GM21723 (cell line): Measurements from ENCODE around the gene WDHD1.
"Not testable (repeated sequence)": the region's sequence is repeated elsewhere in the genome, so short reads cannot be mapped to it uniquely, and the experiment has no call there.

Experiments used
- ATAC-seq: cut with Tn5 transposase; IDR thresholded peaks from one replicate; pipeline ENCODE4 v1.9.1; 2021; ENCODE audit warnings: mild to moderate bottlenecking, moderate library complexity; ENCODE audit not compliant: unreplicated experiment

WDHD1 gene

DNA sequence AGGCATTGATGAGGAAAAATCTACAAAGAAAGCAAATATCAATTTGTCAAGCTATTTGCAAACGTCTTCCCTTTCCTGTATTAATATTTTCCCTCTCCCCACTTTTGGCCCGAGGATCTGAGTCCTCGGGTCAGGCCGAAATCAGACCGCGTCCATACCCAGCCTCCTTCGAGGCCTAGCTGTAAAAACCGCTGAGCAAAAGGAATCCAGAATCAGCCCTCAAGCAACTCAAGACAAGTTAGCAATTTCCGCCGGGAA is 24.2 kb upstream of the WDHD1 start:
- peak; percentile 33 for ATAC-seq

- no peak for ATAC-seq
These were observed 22.1 kb upstream of the WDHD1 start for GRCh38 chr14:55048900-55049436.

DNA sequence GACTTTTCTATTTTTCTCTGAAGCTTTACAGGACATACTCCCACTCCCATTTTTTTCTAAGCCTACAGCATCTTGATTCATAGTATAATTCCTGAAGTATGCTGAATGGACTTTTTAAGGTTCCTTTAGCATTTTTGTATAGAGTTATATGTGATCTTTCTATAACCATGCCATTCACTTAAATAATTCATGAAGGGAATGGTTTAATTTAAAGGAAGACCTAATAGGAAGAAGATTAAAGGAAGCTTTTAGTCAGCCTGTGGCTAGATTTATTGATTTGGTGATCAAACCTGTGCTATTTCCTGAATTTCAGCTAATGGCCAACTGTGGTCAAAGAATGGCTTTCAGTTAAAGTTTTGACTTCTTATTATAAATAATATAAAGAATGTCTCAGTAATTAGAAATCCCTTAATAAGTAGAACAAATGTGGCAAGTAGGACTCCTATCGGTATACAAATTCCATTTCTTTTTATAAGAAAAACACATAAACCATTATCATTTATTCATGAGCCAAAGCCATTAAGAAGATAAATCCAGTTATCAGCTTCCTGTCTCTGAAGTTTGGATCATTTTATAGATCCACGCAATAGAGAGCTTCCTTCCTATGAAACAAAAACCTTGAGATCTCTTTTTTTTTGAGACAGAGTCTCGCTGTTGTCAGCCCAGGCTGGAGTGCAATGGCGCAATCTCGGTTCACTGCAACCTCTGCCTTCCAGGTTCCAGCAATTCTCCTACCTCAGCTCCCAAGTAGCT is 20.6 kb upstream of the WDHD1 start:
- ATAC-seq: no peak

DNA sequence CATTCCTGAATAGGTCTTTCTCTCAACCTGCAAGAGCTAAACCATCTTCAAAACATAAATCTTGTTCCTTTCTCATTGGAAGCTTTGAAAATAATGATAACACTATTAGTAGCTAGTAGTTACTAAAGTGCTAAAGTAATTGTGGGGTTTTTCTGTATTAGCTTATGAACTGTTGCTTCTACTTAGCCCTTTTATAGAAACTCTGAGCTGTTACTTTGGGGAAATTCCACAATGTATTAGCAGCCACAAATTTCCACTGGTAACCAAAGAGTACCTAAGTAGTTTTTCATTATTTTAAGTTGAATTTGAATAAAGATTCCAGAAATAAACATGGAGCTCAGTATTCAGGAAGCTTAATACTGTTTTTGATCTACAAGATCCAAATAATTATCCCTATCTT is 18.2 kb upstream of the WDHD1 start:
- ATAC-seq: no peak

DNA sequence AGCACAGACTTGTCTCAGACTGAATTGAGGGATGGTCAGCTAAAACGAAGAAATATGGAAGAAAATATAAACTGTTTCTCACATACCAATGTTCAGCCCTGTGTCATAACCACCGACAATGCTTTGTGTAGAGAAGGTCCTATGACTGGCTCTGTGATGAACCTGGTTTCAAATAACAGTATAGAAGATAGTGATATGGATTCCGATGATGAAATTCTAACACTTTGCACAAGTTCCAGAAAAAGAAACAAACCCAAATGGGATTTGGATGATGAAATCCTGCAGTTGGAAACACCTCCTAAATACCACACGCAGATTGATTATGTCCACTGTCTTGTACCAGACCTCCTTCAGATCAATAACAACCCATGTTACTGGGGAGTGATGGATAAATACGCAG is 16.6 kb upstream of the WDHD1 start:
- ATAC-seq: no peak

- no peak for ATAC-seq
These were observed 11.8 kb upstream of the WDHD1 start for GRCh38 chr14:55038708-55039107.

DNA sequence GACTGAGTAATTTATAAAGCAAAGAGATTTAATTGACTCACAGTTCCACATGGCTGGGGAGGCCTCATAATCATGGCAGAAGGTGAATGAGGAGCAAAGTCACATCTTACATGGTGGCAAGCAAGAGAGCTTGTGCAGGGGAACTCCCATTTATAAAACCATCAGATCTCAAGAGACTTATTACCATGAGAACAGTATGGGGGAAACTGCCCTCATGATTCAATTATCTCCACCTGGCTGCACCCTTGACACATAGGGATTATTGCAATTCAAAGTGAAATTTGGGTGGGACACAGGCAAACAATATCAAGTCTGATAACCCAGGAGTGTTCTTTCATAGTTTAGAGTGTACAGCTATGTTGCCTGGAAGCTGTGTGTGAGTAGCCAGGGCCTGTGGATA is 11.1 kb upstream of the WDHD1 start:
- ATAC-seq: not testable (repeated sequence)

DNA sequence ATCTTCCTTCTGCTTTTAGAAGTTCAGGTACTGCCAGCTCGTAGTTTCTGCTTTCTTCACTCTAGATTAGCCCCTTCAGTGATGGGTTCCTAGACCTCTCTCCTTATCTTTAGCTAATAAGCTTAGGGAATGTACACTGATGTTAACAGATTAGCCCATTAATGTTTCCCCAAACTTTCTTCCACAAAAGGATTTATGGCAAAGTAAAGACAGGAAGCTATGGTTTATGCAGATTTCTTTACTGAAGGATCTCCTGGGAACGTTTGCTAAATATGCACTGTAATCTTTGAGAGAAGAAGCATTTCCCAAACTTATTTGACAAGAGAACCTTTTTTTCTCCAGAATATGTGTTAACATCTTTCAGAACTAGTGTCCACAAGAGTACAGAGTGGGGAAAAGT is 4.3 kb upstream of the WDHD1 start:
- no peak for ATAC-seq

DNA sequence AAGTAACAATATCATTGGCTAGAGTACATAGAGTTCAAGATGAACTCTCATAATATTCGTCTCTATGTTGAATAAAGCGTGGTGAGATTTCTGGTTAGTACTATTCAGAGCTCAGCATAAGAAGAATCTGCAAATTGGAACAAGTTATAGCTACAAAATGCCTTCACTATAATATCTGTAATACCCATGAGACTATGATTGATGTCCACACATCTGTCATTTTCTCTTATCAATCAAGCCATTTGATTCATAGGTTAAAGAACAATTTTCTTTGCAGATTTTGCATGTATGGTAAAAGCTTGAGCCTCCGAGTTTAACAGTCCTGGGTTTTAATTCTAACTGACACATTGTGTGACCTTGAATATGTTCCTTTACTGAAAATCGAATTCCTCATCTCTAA is 1.6 kb upstream of the WDHD1 start:
- ATAC-seq: no peak

DNA sequence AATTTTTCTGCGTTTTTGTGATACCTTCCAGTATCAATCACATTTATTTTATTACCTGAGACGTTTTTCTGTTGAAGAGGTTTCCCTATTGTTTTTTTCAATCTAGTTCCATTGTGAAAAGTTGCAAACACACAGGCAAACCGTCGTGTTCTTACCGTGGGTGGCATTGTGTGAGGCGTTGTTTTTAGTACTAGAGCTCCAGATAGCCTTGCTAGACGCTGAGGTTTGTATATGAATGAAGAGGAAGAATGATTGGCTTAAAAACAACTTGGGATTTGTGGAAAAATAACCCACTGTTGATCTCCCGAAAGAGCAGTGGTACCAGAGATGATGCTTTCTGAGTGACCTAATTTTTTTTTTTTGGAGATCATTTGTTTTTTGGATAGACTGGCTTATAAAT is 1.2 kb upstream of the WDHD1 start:
- ATAC-seq: no peak

DNA sequence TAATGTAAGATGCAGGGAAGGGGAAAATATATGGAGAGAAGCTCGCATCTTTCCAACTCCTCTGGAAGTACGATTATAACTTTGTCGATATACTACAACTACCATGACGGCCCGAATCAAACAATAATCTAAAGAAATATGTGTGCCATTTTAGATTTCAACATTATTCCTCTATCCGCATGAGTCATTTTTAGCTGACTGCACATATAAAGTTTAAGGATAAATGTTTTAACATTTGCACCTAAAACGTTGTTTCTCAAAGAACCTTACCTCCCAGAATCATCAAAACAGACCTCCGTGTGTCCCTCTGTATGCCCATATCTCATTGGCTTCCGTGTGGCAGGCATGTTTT is 482 bp downstream of the WDHD1 start:
- ATAC-seq: no peak

- no peak for ATAC-seq
These were observed 951 bp downstream of the WDHD1 start for GRCh38 chr14:55025948-55026347.

GRCh38 chr14:55024365-55024764 is 2.5 kb downstream of the WDHD1 start:
- ATAC-seq: not testable (repeated sequence)

GRCh38 chr14:55019968-55020554 is 6.8 kb downstream of the WDHD1 start:
- ATAC-seq: no peak

DNA sequence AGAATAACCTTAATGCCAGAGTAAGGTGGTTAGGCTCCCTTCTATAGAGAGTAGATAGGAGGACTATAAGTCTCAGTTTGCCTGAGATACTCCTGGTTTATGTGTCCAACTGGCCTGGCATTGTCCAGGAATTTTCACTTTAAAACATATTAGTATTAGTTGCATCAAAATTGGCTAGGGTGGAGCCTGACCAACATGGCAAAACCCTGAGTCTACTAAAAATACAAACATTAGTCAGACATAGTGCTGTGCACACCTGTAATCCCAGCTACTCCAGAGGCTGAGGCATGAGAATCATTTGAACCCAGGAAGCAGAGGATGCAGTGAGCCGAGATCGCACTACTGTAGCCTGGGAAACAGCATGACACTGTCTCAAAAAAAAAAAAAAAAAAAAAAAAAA is 11.9 kb downstream of the WDHD1 start:
- ATAC-seq: no peak

- no peak for ATAC-seq
These were observed 21.8 kb downstream of the WDHD1 start for GRCh38 chr14:55005071-55005470.

GRCh38 chr14:55000381-55000780 is 26.5 kb downstream of the WDHD1 start:
- ATAC-seq: no peak

DNA sequence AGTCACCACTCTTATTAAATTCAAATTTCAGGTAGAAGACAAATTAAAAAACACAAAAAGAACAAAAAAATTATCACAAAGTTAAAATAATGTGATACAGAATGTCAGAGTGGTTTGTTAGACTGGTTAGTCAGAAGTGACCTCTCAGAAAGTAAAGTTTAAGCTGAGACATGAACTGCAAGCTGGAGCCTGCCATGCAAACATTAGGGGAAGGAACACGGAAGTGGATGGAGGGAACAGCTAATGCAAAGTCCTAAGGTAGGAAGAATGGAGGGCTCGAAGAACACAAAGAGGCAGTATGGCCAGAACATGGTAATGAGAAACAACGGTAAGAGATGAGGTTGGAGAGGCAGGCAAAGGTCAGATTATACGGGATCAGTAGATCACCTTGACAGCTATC is 41.7 kb downstream of the WDHD1 start:
- ATAC-seq: no peak

- ATAC-seq: no peak
These were observed 45.2 kb downstream of the WDHD1 start for GRCh38 chr14:54981698-54982097.

DNA sequence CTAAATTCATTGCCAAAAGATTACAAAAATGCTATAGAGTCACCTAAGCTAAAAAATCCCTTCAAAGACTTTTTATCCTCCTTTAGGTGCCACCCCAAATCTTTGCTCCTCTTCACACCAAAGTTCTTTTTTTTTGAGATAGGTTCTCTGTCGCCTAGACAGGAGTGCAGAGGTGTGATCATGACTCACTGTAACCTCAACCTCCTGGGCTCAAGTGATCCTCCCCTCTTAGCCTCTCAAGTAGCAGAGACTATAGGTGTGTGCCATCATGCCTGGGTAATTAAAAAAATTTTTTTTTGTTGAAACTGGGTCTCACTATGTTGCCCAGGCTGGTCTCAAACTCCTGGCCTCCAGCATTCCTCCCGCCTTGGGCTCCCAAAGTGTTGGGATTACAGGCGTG is 47.9 kb downstream of the WDHD1 start:
- ATAC-seq: no peak

- ATAC-seq: no peak
These were observed 50.6 kb downstream of the WDHD1 start for GRCh38 chr14:54976316-54976715.

- no peak for ATAC-seq
These were observed 51.0 kb downstream of the WDHD1 start for GRCh38 chr14:54975856-54976255.
